LHCN-M2 (cell line): ENCODE measurements around the gene TC2N. TPM values are rescaled to one million over a fixed set of nuclear protein-coding genes. Genes with fewer than 3 reads are reported as not detected.
"Not testable (repeated sequence)": the region's sequence is repeated elsewhere in the genome, so short reads cannot be mapped to it uniquely, and the experiment has no call there.

ENCODE experiments used
- DNase-seq: peaks from one replicate; pipeline ENCODE4 v3.0.0-alpha.2; 2012; ENCODE audit warnings: low read depth
- total RNA-seq: library from RNA; depleted of rRNA; stranded (reverse); fragments of >200 nt; gene quantifications from 2 replicates; pipeline ENCODE4 v1.2.3, GENCODE V29; 2014

TC2N gene
- total RNA-seq, 1 experiment from 2014 or later, result not detected

DNA sequence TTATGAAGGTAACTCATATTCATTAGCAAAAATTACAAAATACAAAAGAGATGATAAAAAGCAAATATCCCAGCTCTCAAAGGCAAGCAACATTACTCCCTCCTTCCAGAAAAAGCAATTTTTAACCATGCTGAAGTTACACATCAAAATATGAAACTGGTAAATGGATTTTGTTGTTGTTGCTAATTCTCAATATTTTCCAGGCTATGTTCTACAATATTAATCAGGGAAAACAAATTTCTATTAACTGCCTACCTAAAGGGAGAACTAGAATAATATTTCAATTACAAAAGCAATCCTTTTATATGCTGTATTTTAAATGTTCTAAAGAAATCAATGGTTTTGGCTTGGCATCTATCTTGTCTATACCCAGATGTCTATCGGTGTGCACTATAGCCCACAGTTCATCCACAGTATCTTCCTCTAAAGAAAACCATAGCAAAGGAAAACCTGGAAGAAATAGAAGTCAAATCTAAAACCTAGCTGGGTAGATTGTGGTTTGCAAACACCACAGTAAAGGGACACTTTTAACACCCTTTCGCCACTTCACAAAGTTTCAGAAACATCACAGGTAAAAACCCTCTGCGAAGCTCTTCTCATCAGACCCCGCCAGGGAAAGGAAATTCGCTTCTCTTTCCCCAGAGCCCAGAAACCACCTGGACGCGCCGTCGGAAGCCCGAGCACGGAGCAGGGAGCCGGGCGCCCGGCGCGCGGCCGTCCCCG, 32.0 kb downstream of the TC2N start:
- no peak for DNase-seq

DNA sequence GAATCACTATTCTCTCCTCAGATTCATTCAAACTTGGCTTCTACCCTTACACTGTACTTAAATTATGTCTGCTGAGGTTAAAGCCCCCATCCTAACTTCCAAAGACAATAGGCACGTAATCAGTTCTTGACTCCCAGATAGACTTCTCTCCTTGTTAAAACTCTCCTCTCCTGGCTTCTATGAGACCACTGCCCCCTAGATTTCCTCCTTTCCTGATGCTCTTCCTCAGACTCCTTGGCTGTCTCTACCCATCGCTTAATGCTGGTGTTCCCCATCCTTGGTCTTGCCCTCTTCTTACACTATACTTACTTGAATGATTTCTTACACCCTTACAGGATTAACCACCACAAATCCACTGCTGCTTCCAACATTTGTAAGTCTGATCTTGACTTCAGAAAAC, 32.8 kb downstream of the TC2N start:
- no peak for DNase-seq

GRCh38 chr14:91831337-91831736, 36.0 kb downstream of the TC2N start:
- no peak for DNase-seq

DNA sequence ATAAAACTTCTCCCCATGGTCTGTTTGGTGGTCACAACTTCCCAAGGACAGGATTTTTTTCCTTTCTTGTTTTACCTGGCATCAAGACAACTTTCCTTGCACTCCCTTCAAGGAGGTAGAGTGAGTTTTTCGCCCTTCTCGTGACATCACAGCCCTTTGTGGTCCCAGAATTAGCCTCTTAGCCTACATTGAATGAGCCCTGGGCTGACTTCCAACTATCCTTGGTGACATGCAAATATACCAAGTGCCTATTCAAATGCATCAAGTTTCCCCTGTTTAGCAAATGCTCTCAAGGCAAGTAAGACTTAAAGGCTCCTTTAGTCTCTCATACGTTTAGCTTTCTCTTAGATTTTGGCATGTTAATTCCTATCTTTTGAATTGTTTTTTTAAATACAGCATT, 36.6 kb downstream of the TC2N start:
- DNase-seq, result no peak

GRCh38 chr14:91829511-91829910, 37.8 kb downstream of the TC2N start:
- no peak for DNase-seq

DNA sequence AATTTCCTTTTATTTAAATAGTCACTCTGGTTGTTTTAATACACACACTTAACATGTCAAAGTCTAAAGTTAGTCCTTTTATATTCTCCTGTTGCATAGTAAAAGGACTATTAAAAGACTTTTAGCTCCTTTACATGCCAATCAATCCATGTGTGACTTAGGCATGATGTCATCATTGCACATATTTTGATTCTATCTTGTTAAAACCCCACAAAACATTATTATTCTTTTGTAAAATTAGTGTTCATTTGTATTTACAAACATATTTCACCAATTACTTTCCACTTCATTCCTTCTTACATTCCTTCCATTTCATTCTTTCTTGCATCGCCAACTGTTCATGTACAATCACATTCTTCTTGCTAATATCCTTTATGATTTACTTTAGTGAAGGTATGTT, 39.6 kb downstream of the TC2N start:
- DNase-seq, result no peak

- no peak for DNase-seq
Observed at GRCh38 chr14:91817566-91818325, 49.6 kb downstream of the TC2N start.

DNA sequence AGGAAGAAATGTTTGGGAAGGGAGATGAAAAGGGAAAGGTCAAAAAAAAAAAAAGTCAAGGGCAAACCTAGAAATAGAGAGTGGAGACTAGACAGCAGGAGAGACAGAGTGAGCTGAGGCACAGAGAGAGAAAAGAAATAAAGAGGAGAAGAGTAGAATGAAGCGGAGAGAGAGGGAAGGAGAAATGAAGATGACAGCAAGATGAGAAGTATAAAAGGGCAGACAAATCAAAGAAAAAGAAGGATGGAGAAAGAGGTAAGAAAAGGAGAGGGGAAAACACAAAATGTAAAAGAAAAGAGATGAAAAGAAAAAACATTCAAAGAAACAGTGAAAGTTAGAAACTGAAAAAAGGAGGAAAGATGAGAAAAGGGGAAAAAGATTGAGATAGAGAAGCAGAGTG, 53.0 kb downstream of the TC2N start:
- no peak for DNase-seq

DNA sequence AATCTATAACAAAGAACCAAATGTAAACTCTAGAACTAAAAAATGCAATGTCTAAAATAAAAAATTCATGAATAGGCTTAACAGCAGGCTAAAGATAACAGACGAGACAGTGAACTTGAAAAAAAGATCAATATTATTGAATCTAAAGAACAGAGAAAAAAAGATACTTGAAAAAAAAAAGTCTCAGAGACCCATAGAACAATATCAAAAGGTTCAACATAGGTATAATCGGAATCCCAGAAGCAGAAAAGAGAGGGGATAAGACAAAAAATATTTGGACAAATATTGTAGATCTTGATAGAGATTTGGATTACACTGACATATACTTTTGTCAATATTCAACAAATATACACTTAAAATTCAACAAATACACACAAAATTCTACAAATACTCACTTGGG, 56.6 kb downstream of the TC2N start:
- no peak for DNase-seq

- no peak for DNase-seq
Observed at GRCh38 chr14:91806716-91807115, 60.6 kb downstream of the TC2N start.

GRCh38 chr14:91806094-91806493, 61.2 kb downstream of the TC2N start:
- DNase-seq, result not testable (repeated sequence)

- no peak for DNase-seq
Observed at GRCh38 chr14:91805659-91806058, 61.7 kb downstream of the TC2N start.

DNA sequence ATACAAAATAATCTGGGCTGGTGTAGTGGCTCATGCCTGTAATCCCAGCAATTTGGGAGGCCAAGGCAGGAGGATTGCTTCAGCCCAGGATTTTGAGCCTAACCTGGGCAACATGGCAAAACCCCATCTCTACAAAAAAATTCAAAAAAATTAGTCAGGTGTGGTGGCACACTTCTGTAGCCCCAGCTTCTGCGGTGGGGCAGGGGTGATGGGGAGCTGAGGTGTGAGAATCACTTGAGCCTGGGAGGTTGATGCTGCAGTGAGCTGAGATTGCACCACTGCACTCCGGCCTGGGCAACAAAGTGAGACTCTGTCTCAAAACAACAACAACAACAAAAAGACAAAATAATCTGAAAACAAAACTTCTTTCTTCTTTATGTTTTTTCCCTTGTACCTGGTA, 66.0 kb downstream of the TC2N start:
- DNase-seq, result no peak

DNA sequence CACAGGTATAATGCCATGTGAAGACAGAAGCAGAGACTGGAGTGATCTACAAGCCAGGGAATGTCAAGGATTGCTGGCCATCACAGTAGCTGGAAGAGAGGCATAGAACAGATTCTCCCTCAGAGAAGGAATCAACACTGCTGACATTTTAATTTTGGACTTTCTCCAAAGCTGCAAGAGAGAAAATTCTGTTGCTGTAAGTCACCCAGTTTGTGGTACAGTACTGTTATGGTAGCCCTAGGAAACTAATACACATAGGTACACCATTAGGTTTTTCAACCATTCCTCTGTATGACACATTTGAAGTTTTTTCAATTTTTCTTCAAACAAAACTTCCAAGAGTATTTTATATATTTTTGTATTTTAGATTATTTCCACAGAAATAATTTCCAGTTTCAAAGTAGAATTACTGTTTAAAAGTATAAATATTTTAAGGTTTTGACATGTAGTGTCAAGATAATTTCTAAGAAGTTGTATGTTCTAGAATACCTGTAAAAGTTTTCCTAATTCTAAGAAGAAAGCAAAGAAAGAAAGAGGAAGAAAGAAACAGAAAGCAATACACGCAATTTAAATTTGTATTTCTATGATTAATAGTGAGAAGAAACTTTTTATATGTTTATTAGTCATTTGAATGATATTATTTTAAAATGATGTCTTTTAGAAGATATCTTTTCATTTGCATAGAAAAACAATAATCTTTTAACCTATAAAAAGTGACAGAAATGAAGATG, 70.6 kb downstream of the TC2N start:
- peak; percentile 1 for DNase-seq

DNA sequence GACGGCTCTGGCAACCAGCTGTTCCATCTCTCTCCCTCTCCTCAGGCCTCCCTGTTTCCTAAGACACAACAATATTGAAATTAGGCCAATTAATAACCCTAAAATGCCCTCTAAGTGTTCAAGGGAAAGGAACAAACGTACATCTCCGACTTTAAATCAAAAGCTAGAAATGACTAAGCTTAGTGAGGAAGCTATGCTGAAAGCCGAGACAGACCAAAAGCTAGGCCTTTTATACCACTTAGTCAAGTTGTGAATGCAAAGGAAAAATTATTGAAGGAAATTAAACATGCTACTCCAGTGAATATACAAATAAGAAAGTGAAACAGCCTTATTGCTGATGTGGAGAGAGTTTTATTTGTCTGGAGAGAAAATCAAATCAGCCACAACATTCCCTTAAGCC, 73.6 kb downstream of the TC2N start:
- no peak for DNase-seq

GRCh38 chr14:91786188-91786587, 81.1 kb downstream of the TC2N start:
- no peak for DNase-seq

DNA sequence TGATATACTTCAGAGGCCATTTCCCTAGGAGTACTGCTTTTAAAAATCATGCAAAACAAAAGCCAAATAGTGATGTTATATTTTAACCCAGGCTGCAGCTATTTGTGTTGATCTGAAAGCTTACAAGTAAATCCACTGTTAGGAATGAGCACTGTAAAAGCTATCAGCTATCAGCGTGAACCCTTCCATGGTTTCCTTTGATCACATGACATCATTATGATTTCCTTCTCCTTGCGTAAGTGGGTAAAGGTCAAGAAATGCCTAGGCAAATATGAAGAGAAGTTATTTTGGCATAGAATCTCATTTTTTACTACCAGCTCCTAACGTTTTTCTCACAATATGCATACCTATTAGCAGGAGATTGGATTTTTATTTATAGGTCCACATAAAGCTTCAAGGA, 86.9 kb downstream of the TC2N start:
- no peak for DNase-seq

DNA sequence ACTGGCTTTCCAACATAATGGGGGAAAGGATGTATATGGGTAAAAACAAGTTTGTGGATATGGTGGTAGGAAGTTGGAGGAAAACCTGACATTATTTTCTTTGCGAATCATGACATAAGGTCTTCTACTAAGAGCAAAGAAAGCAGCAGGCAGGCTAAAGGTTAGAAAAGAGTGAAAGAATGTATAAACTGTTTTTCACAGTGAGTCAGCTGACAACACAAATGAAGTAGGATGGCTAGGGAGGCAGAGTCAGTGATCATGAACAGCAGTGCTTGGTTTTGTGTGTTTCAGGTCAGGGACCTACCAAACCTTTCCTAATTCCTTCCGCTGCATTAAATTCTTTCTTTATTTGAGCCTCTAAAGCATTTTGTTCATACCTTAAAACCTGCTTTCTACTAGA, 89.1 kb downstream of the TC2N start:
- DNase-seq, result no peak

DNA sequence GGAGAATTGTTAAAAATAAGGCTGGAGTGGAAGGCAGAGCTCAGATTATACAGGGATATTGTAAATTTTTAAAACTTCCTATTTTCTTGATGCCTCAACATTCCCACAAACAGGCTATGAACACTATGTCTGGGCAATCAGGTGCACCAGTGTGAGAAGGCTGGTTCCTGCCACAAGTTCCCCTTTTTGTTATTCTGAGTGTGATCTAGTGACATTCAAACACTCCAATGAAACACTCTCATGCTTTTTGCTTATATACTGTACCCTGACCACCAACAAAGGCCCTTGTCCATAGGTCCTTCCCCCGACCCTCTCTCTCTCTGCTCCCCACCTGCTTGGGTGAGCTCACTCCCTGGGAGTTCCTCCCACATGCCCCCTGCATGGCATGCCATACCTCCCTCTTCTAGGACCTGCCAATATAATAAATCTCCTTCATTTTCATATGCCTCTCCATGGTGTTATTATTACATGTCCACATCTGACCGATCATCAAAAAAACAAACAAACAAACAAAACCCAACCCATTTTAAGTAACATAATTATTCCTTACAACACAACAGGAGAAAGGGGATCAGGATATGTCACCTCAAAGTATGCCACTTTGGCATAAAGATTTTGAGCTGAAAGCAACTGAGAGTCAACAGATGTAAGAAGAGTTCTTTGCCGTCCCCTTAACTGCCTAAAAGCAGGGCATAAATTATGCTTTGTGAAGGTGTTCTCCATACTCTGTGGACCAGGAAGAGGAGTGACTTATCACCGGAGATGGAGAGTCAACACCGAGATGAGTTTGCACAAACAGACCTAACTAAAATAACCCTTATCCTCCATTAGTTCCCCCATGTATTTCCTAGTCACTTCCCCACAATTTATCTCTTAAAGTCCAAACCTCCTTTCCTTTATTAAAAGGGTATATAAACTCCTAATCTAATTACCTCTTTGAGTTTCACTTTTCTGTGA, 92.9 kb downstream of the TC2N start:
- no peak for DNase-seq

- DNase-seq, result no peak
Observed at GRCh38 chr14:91770185-91770584, 97.2 kb downstream of the TC2N start.

DNA sequence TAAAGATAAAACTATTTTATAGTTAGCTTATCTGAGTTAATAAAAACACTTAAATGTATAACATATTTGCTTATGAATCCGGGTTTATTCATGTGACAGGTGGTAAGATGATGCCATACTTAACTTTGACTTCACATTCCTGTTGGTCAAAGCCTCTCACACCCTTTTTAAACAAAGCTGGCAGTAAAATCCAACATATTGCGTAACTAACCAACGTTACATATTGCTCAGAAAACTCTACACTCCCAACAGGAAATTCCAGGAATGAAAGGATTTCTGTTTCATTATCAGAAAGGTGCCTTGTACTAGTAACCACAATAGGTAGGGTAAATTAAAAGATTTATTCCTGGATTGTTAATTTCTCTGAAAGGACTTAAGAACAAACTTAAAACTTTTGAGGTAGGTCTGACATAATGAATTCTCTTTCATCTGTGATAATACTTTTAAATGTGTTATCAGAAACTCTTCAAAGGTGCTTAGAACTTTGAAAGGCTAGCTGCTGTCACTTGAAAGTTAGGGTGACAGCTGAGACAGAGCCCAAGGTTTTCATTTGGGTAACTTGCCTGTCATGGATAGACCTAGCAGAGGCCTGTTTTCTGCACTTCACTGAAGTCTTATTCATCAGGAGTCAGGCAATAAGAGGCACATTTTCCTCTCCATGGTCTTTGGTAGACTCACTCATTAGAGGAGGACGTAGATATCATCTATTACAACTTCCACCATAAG, 111.6 kb downstream of the TC2N start:
- peak; percentile 12 for DNase-seq
